ENCODE measurements around the gene AKT2.

DNA sequence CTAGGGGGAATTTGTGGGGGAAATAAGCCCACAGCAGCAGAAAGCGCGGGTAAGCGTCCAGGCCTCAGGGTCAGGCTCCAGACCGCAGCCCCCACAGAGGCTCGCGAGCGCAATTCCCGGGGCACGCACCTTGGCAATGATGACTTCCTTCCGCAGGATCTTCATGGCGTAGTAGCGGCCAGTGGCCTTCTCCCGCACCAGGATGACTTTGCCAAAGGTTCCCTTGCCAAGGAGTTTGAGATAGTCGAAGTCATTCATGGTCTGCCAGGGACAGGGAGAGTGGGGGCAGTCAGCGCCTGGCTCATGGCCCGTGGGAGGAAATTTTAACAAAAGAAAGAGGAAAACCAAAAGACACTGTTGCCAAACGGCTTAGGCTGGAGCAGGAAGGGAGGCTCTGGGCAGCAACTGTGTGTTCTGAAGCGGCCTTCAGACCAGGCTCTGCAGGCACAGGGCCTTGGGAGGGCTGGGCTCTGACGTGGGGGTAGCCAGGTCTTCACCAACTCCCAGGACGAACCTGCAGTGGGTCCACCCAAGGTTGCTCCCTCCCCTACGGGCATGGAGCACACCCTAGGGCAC lies 43.2 kb downstream of the AKT2 start:
- TF ChIP-seq POLR2A (IDR thresholded peaks at IDR 0.05) (no peak), POLR2AphosphoS5 (IDR thresholded peaks at IDR 0.05) (no peak)
- TF ChIP-seq, protein P1, sequence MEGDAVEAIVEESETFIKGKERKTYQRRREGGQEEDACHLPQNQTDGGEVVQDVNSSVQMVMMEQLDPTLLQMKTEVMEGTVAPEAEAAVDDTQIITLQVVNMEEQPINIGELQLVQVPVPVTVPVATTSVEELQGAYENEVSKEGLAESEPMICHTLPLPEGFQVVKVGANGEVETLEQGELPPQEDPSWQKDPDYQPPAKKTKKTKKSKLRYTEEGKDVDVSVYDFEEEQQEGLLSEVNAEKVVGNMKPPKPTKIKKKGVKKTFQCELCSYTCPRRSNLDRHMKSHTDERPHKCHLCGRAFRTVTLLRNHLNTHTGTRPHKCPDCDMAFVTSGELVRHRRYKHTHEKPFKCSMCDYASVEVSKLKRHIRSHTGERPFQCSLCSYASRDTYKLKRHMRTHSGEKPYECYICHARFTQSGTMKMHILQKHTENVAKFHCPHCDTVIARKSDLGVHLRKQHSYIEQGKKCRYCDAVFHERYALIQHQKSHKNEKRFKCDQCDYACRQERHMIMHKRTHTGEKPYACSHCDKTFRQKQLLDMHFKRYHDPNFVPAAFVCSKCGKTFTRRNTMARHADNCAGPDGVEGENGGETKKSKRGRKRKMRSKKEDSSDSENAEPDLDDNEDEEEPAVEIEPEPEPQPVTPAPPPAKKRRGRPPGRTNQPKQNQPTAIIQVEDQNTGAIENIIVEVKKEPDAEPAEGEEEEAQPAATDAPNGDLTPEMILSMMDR (IDR thresholded peaks at IDR 0.05): no peak

All from transverse colon (tissue), 4 donors.